Esophagus squamous epithelium (tissue), 5 donors: ENCODE data around the gene GPR35. TPM values are rescaled to one million over a fixed set of nuclear protein-coding genes. Genes with fewer than 3 reads are reported as not detected.

ENCODE experiments used
- DNase-seq: peaks from one replicate; lab custom pipeline; 2025; lab: John Stamatoyannopoulos, UW
- H3K27ac ChIP-seq, 4 donors: fragments of 200-600 bp; sonication (generic); one replicate each; pipeline ENCODE4 v1.5.1; 2016 to 2019; ENCODE audit warnings: mild to moderate bottlenecking in 1 of 4
- H3K27me3 ChIP-seq, 4 donors: fragments of 200-600 bp; sonication (generic); 1 replicate in 3 of 4; 2 replicates in 1 of 4; pipeline versions ENCODE4 v1.5.1 to v1.6.0; 2017 to 2021; ENCODE audit warnings: antibody characterized with exemption in 1 of 4
- H3K36me3 ChIP-seq, 3 donors: fragments of 200-600 bp; sonication (generic); one replicate each; pipeline ENCODE4 v1.5.1; 2016 to 2019
- H3K4me1 ChIP-seq, 3 donors: fragments of 200-600 bp; sonication (generic); one replicate each; pipeline ENCODE4 v1.5.1; 2017 to 2019
- H3K4me3 ChIP-seq, 4 donors: fragments of 200-600 bp; sonication (generic); 1 replicate in 3 of 4; 2 replicates in 1 of 4; pipeline ENCODE4 v1.5.1; 2016 to 2019; ENCODE audit warnings: mild to moderate bottlenecking in 2 of 4, moderate library complexity in 1 of 4
- H3K9me3 ChIP-seq, 3 donors: fragments of 200-600 bp; sonication (generic); one replicate each; pipeline ENCODE4 v1.5.1; 2016 to 2019
- CTCF ChIP-seq, 6 experiments: fragments of 450-650 bp in 4 of 6; fragments of 200-600 bp in 2 of 6; sonication (generic) in 2 of 6; IDR thresholded peaks; one replicate each; pipeline ENCODE4 v1.5.1; 2016 to 2019; ENCODE audit warnings: antibody characterized with exemption in 6 of 6, mild to moderate bottlenecking in 4 of 6, moderate library complexity in 4 of 6
- POLR2A ChIP-seq, 4 donors: fragments of 450-650 bp; IDR thresholded peaks; one replicate each; pipeline ENCODE4 v1.6.1; 2017; ENCODE audit warnings: antibody characterized with exemption in 4 of 4, mild to moderate bottlenecking in 4 of 4, moderate library complexity in 3 of 4
- WGBS, 2 donors: methylation state at CpG; one replicate each; pipeline ENCODE4 v1.1.5; 2018; 5-methylcytosine and 5-hydroxymethylcytosine counted together
- intact Hi-C: fragments of 100-400 bp; cut with DNase I; formaldehyde crosslinking; loops from one replicate; pipeline ENCODE4 v1.15.0; 2022
- total RNA-seq, 4 donors: library from RNA; depleted of rRNA; stranded (reverse); fragments of >200 nt; gene quantifications; one replicate each; pipeline ENCODE4 v1.1.0, GENCODE V29; 2016
- donor health status: DM: yes; HTN: yes; CAD: no.

GPR35 gene
- total RNA-seq, 4 donors from 2014 or later: 0.31 to 3.2 (median 1.3) TPM

DNA sequence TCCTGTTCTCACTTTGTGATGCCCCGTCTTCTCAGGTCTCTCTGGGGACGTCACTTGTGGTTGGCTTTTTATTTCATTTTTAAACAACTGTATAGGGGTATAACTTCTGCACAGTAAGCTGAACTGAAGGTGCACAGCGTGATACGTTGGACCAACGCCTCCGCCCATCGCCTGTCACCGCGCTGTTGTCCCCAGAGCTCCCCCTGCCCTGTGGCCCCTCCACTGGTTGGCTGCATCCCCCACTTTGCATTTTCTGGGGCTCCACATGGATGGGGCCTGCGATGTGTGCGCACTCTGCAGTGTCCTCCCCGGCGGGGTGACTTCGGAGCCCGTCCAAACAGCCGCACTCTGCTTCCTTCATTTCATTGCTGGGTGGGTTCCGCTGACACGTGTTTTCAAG is 14.3 kb downstream of the GPR35 start:
- Histone ChIP-seq H3K27ac (peak overlapping the region in 1 of 4 donors; percentile 68), H3K4me1 (peaks cover 0 to 12% (median 0%) of the 10 kb centered on the region in 3 donors), H3K36me3 (no peaks in the 10 kb centered on the region), H3K27me3 (peaks cover 0 to 64% (median 0%) of the 10 kb centered on the region in 4 donors), H3K9me3 (peaks cover 0 to 9% (median 0%) of the 10 kb centered on the region in 3 donors), H3K4me3 (no peak overlapping the region)
- no peak for DNase-seq
- TF ChIP-seq CTCF (IDR thresholded peaks at IDR 0.05): no peak
- no peak for TF ChIP-seq POLR2A (IDR thresholded peaks at IDR 0.05)
- intact Hi-C loops: no loop called here
- WGBS, 2 donors: 86 to 89% methylated on average over 18 of the region's 18 CpGs

- WGBS, 2 donors: no CpG with 5 or more reads among the region's 16 CpGs
- DNase-seq: no peak
- intact Hi-C loops: no loop called here
Measured at GRCh38 chr2:240640939-240641338, 15.7 kb downstream of the GPR35 start.

DNA sequence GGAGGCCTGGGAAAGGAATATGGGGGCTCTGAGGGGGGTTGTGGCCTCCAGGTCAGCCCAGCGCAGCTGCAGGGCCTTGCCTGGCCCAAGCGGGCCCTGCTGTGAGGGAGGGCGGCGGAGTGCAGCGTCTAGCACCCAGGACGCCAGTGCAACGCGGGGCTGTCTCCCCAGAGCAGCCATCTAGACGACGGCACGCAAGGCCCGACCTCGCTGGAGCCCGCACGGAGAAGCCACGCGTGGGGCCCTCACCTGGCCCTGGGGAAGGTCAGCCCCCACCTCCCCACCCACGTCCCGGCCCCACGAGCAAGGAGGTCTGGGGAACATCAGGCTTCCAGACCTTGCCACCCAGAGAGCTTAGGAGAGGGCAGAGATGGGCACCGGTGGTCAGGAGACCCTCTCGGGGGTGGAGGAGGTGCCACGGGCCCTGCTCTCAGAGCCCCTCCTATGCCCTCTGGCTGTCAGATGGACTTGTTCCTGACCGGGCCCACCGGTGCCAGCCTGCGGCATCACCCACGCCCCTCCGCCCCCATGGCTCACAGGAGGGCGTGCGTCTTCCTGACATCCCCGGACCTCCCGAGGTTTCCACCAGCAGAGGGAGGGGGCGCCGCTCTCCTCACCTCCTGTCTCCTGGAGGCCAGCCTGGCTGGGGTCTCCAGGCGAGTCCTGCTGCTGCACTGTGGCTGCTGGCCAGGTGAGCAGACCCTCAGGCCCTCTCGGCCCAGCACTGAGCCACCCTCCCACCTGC is 17.0 kb downstream of the GPR35 start:
- no peak overlapping the region for H3K27ac ChIP-seq
- no peaks in the 10 kb centered on the region for H3K9me3 ChIP-seq
- DNase-seq: no peak
- no peak for TF ChIP-seq CTCF (IDR thresholded peaks at IDR 0.05)
- TF ChIP-seq POLR2A (IDR thresholded peaks at IDR 0.05): no peak
- H3K27me3 ChIP-seq: peaks cover 0 to 79% (median 0%) of the 10 kb centered on the region in 4 donors
- intact Hi-C loops: no loop called here
- H3K4me3 ChIP-seq: no peak overlapping the region
- peaks cover 0 to 12% (median 0%) of the 10 kb centered on the region in 3 donors for H3K4me1 ChIP-seq
- WGBS, 2 donors: 92 to 93% methylated on average over 3 to 9 of the region's 36 CpGs
- no peaks in the 10 kb centered on the region for H3K36me3 ChIP-seq

More at GRCh38 chr2:240640939-240641338, 15.7 kb downstream of the GPR35 start:
- Histone ChIP-seq H3K9me3 (no peaks in the 10 kb centered on the region), H3K4me1 (peaks cover 0 to 12% (median 0%) of the 10 kb centered on the region in 3 donors), H3K27ac (no peak overlapping the region), H3K4me3 (no peak overlapping the region), H3K36me3 (no peaks in the 10 kb centered on the region), H3K27me3 (peaks cover 0 to 71% (median 0%) of the 10 kb centered on the region in 4 donors)
- TF ChIP-seq POLR2A (IDR thresholded peaks at IDR 0.05): no peak
- peak in 2 of 6 experiments; percentile 16 to 37 for TF ChIP-seq CTCF (IDR thresholded peaks at IDR 0.05)

GRCh38 chr2:240642806-240643092 is 17.5 kb downstream of the GPR35 start:
- Histone ChIP-seq H3K4me1 (peaks cover 0 to 9% (median 0%) of the 10 kb centered on the region in 3 donors), H3K36me3 (no peaks in the 10 kb centered on the region), H3K9me3 (no peaks in the 10 kb centered on the region), H3K4me3 (no peak overlapping the region), H3K27ac (no peak overlapping the region), H3K27me3 (peaks cover 0 to 79% (median 0%) of the 10 kb centered on the region in 4 donors)
- intact Hi-C loops: no loop called here
- no peak for DNase-seq
- 92% methylated on average over 5 of the region's 11 CpGs; no CpG with 5 or more reads in 1 of the 2 donors for WGBS, 2 donors
- TF ChIP-seq POLR2A (IDR thresholded peaks at IDR 0.05): no peak
- no peak for TF ChIP-seq CTCF (IDR thresholded peaks at IDR 0.05)

DNA sequence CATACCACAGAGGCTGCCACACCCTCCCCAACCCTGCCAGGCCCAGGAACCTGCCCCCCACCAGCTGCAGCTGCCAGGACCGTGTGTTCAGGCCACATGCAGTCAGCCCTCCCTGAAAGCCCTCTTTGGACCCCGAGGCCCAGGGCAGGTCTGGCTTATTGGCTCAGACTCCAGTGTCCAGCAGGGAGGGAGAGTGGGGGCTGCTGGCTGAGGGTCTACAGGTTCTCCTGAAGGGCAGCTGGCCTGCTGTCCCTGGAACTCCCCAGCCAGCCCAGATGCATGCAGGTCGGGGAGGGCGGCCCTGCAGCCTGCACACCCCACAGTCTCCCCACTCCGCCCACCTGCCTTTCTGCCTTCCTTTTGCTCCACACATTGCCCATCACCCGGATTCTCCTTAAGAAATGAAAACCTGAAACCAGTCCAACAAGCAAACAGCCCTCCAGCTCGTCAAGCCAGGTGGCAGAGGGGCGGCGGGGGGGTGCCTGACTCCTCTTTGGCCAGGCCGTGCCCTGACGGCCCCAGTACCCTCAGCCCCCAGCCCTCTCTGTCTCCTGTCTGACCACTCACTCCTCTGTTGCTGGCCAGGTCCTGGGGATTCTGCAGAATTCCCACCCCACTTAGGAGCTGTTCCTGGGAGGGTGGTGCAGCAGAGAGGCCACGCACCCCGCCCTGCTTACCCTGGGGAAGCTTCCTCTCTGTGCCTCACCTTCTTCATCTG is 18.0 kb downstream of the GPR35 start:
- intact Hi-C loops: no loop called here
- Histone ChIP-seq H3K4me1 (peaks cover 0 to 4% (median 0%) of the 10 kb centered on the region in 3 donors), H3K4me3 (no peak overlapping the region), H3K9me3 (no peaks in the 10 kb centered on the region), H3K27me3 (peaks cover 0 to 84% (median 0%) of the 10 kb centered on the region in 4 donors), H3K27ac (no peak overlapping the region), H3K36me3 (no peaks in the 10 kb centered on the region)
- WGBS, 2 donors: 48 to 60% methylated on average over 2 to 7 of the region's 13 CpGs
- no peak for DNase-seq
- TF ChIP-seq POLR2A (IDR thresholded peaks at IDR 0.05): no peak
- TF ChIP-seq CTCF (IDR thresholded peaks at IDR 0.05): no peak
